GM03348 (cell line): Measurements from ENCODE around the gene KANSL3.
"Not testable (repeated sequence)": the region's sequence is repeated elsewhere in the genome, so short reads cannot be mapped to it uniquely, and the experiment has no call there.

Experiments
- DNase-seq: peaks from one replicate; pipeline ENCODE4 v3.0.0; 2012; ENCODE audit warnings: low spot score

Gene KANSL3

GRCh38 chr2:96654791-96655190 is 16.7 kb upstream of the KANSL3 start:
- DNase-seq, result not testable (repeated sequence)

GRCh38 chr2:96651793-96652192 is 13.7 kb upstream of the KANSL3 start:
- DNase-seq, result no peak

GRCh38 chr2:96649342-96649741 is 11.2 kb upstream of the KANSL3 start:
- DNase-seq, result no peak

- no peak for DNase-seq
These were observed 10.3 kb upstream of the KANSL3 start for GRCh38 chr2:96648306-96648930.

GRCh38 chr2:96647681-96648080 is 9.6 kb upstream of the KANSL3 start:
- no peak for DNase-seq

GRCh38 chr2:96642564-96643360 is 4.7 kb upstream of the KANSL3 start, which contains the start of gene FER1L5:
Gene FER1L5 (plus strand): TSS chr2:96642764. CDS start chr2:96642837, 73 bp downstream.
- DNase-seq, result peak; percentile 22

GRCh38 chr2:96637385-96638143 is 548 bp downstream of the KANSL3 start:
- DNase-seq, result peak; percentile 95

GRCh38 chr2:96636551-96637171 is 1.5 kb downstream of the KANSL3 start:
- peak; percentile 18 for DNase-seq

- DNase-seq, result no peak
These were observed 4.5 kb downstream of the KANSL3 start for GRCh38 chr2:96633641-96634040.

GRCh38 chr2:96631804-96632435 is 6.2 kb downstream of the KANSL3 start:
- no peak for DNase-seq

GRCh38 chr2:96626553-96626942 is 11.6 kb downstream of the KANSL3 start:
- DNase-seq, result no peak

GRCh38 chr2:96625571-96626552 is 12.2 kb downstream of the KANSL3 start:
- peak; percentile 32 for DNase-seq

- no peak for DNase-seq
These were observed 15.0 kb downstream of the KANSL3 start for GRCh38 chr2:96623116-96623515.

GRCh38 chr2:96622544-96622943 is 15.6 kb downstream of the KANSL3 start:
- no peak for DNase-seq

GRCh38 chr2:96618596-96619283 is 19.4 kb downstream of the KANSL3 start:
- DNase-seq, result peak; percentile 56

GRCh38 chr2:96617012-96617411 is 21.1 kb downstream of the KANSL3 start:
- DNase-seq, result no peak

- no peak for DNase-seq
These were observed 21.6 kb downstream of the KANSL3 start for GRCh38 chr2:96616535-96616934.

- DNase-seq, result no peak
These were observed 22.0 kb downstream of the KANSL3 start for GRCh38 chr2:96616128-96616527.

GRCh38 chr2:96608469-96609455 is 29.4 kb downstream of the KANSL3 start:
- DNase-seq, result peak; percentile 28
